Effector CD4-positive, alpha-beta T cell (primary cell): ENCODE measurements around the gene CTPS1.

Experiments
- DNase-seq: peaks from one replicate; pipeline ENCODE4 v3.0.0-alpha.2; 2020

CTPS1 gene

DNA sequence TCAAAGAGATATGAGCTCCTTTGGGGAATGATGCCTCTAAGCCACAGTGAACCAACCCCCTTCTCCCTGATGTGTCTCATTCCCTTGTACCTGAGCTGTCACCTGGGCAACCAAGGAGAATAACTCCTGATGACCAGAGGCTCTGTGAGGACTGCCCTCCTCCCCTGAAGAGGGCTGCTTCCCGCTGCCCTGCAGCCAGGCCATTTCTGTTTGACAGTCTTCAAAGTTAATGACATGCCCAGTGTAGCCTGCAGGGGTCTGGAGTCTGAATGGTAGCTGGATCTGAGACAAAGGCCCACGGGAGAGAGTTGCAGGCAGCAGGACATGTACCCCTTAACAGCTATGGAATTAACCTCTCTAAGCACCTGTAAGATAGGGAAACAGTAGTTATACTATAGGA is 45.5 kb downstream of the CTPS1 start:
- DNase-seq = no peak

GRCh38 chr1:41025979-41026819 is 46.7 kb downstream of the CTPS1 start:
- DNase-seq = no peak

DNA sequence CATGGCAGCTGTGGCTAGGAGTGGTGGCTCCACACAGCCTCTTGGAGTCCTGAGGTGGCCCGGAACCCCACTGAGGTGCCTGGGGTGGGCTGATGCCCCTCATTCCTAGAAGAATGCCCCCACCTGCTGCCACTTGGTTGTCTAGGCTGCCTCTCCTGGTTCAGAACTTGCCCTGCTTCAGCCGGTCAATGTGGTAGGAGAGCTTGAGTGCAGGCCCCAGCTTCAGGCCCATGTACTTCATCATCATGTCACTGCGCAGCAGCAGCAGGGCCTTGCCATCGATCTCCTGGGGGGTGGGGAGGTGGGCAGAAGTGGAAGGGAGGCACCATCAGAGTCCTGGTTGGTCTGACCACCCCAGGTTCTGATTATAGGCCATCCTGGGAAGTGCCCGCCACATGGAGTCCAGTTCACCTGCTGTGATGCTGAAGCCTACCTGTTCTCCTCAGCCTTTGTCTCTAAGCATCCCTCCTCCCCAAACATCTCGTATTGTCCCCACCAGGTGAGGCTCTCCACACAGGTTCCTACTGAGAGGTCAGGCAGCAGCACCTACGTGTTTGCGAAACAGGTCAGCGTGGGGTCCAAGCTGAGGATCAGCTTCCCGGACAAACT is 48.6 kb downstream of the CTPS1 start:
- DNase-seq = no peak

DNA sequence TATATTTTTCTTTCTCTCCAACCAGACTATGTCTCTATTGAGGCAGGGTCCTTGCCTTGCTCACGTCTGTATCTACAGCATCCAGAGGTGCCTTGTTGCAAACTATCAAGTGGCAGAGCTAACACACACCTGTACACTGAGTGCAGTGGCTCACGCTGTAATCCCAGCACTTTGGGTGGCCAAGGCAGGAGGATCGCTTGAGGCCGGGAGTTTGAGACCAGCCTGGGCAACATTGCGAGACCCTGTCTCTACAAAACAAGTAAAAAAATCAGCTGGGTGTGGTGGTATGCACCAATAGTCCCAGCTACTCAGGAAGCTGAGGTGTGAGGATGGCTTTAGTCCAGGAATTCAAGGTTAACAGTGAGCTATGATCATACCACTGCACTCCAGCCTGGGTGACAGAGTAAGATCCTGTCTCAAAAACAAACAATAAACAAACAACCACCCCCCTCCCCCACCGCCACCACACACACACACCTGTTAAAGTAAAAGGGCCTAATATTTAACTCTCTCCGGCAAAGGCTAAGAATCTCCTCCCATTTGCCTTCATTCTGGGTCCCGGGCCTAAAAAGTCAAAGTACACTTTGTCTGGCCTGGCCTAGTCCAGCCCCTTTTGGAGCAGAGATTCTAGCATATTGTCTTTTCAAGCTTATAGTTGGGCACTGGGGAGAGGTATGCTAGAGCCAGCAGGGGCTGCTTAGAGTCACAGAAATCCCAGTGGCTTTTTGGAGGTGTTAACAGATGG is 51.5 kb downstream of the CTPS1 start:
- DNase-seq = no peak

DNA sequence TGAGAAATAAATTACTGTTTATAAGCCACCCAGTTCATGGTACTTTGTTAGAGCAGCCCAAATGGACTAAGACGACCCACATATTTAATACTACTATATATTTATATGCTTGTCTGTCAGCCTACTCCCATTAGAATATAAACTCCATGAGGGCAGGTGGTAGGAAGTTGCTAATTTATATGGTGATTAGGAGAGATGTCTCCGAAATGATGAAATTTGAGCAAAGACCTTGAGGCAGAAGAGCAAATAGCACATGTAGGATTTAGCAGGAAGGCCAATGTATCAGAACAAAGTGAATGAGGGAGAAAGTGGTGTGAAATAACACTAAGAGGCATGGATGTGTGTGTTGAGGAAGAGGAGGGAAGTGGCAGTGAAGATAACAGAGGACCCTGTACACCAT is 52.7 kb downstream of the CTPS1 start:
- no peak for DNase-seq

DNA sequence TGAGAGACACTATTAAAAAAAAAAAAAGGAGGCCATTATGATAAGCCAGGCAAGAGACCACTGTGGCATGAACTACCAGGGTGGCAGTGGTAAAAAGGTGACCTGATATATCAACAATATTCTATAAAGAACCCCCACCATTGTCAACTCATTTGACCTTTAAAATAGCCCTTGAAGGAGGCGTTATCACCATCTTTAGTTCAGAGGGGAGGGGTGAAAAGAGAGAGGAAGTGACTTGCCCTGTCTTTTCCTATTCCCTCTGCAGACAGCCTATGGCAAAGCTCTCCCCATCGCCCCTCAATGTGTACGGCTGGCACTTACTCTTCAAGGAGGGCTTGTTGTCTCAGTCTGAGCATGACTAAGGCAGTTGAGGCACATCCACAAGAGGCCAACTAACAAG is 53.8 kb downstream of the CTPS1 start:
- no peak for DNase-seq

DNA sequence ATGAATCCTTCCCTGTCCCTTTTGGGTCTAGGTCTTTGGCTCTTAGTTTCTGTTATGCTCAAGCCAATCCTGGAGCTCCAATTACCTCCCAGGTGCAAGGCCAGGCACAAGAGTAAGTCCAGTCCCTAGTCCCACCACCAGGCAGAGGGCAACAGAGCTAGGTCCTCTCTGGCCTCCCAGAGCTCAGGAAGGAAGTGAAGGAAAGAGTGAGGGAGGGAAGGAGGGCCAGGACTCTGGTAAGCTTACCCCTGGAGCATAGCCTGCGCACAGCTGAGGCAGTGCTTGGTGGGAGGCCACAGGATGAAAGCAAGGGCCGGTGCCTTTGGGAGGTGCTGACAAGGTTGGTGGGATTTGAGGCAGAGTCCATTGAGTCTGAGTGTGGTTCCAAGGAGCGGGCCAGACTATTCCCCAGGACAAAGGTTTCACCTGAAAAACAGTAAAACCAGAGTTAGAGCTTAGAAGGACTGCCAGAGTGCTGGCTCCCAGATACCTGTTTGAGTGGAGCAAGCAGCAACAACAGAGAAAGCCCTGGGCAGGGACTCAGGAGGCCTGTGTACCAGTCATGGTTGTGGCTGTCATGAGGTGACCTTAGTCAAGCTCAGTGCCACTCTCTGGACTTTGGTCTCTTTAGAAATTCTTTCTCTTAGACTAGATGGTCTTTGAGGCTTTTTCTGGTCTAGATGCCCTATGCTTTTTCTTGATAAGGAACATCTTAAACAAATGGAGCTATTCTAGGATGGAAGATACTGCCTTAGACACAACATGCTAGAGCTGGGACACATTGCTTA is 57.8 kb downstream of the CTPS1 start:
- no peak for DNase-seq

DNA sequence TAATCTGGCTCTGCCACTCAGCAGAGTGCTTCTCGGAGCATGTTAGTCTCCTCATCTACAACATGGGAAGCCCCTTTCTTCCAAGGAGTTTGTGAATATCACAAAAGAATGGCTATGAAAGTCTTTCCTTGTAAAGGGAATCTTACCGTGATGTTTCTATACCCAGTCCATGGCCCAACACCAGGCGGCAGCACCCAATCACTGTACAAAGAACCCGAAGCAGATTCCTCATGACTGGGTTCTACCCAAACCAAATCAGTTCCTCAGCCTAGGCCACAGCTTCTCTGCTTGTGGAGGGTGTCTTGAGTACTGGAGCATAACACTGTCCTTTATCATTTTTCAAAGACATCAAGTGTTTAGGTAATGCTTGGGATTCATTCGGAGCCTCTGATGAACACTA is 58.6 kb downstream of the CTPS1 start:
- no peak for DNase-seq

- no peak for DNase-seq
Measured at GRCh38 chr1:41041614-41042270, 62.2 kb downstream of the CTPS1 start.

DNA sequence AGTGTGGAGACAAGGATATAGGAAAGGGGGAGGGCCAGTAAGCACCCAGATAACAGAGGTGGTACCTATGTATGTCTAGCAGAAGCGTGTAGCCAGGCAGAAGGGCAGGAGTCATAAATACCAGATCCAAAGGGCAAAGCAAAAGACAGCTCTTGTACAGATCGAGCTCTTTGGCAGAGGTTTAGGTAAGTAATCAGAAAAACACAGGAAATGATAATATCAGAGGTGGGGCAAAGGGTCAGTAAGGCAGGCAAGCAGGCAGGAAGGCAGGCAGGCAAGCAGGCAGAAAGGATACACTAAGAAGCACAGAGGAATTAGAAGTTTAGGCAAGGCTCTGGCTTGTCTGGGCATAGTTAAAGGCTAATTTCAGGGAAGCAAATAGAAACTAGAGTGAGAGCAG is 64.7 kb downstream of the CTPS1 start:
- DNase-seq = no peak

DNA sequence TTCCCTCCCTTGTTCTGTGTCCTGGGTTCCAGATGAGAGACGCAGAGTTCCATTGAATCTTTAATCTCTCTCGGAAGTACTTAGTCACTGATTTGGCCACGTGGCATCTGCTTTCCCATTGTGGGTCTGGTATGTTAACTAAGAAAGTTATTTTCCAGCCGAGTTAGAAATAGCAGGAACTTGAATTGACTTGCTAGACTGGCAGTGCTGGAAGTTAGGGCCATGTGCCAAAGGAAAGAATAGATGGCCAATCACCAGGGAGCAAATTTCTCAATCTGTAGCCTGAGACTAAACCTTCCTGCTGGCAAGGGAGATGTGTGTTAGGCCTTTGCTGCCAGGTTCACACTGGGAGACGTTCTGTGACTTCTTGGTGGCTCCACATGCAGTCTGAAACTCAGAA is 66.2 kb downstream of the CTPS1 start:
- DNase-seq = no peak

- no peak for DNase-seq
Measured at GRCh38 chr1:41046347-41046775, 66.9 kb downstream of the CTPS1 start.

DNA sequence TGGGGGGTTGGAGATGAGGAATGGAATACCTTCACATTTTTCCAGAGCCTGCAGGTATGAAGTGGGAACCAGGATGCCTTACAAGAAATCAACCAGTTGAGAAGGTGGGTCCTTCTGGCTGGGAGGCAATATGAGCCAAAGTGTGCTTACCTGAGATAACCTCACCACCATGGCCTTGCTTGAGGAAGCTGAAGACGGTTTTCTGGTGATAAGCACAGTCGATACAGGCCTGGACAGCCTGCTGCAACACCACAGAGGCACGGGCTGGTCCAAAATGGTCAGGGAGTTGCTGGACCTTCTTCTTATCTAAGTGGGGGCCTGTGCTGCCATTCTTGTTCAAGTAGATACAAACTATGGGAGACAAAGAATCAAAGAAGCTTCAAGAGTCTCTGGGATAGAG is 69.0 kb downstream of the CTPS1 start:
- no peak for DNase-seq

DNA sequence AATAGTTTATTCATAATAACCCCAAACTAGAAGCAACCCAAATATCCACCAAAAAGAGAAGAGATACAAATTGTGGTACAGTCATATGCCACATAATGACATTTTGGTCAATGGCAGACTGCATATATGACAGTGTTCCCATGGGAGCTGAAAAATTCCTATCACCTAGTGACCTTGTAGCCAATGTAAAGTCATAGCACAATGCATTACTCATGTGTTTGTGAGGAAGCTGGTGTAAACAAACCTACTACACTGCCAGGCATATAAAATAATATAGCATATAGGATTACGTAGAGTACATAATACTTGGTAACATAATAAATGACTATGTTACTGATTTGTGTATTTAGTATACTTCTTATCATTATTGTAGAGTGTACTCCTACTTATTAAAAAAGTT is 71.5 kb downstream of the CTPS1 start:
- DNase-seq = no peak

DNA sequence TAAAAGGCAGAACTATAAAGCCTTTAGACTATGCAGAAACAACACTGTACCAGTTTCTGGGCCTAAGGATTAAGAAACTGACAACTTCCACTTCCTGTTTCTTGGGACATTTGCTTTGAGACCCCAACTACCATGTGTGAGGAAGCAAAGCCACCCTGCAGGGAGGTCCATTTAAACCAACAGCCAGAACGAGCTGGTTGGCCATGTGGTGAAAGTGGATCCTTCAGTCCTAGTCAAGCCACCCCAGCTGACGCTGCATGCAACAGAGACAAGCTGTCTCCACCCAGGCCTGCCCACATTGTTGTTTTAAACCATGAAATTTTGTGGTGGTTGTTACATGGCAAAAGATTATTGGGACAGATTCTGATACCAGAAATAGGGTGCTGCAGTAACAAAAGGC is 73.8 kb downstream of the CTPS1 start:
- no peak for DNase-seq

- no peak for DNase-seq
Measured at GRCh38 chr1:41056907-41057306, 77.4 kb downstream of the CTPS1 start.
